HepG2 (cell line): ENCODE data around the gene KLRK1. TPM values are rescaled to one million over a fixed set of nuclear protein-coding genes. Genes with fewer than 3 reads are reported as not detected.

ENCODE experiments used
- IKZF5 ChIP-seq: IDR thresholded peaks from 2 replicates; pipeline ENCODE4 v1.6.1; 2018; ENCODE audit warnings: missing genetic modification reagents, mild to moderate bottlenecking, missing compliant biosample characterization
- KLF15 ChIP-seq: sonication (generic); formaldehyde crosslinking; IDR thresholded peaks from 2 replicates; pipeline ENCODE4 v1.8.1; 2023; ENCODE audit warnings: borderline replicate concordance, mild to moderate bottlenecking, inconsistent platforms, missing genetic modification reagents, mixed read lengths
- MYNN ChIP-seq: sonication (generic); formaldehyde crosslinking; IDR thresholded peaks from 2 replicates; pipeline ENCODE4 v1.4.0; 2020; ENCODE audit warnings: mild to moderate bottlenecking, low read depth, missing genetic modification reagents
- NFE2 ChIP-seq: sonication (generic); formaldehyde crosslinking; IDR thresholded peaks from 2 replicates; pipeline ENCODE4 v1.4.0; 2020; ENCODE audit warnings: missing genetic modification reagents
- POLR2AphosphoS5 ChIP-seq: IDR thresholded peaks from 2 replicates; pipeline ENCODE4 v1.6.1; 2012; ENCODE audit warnings: low read depth, low read length
- RFXANK ChIP-seq: IDR thresholded peaks from 2 replicates; pipeline ENCODE4 v1.6.1; 2016
- SNAI1 ChIP-seq: sonication (generic); formaldehyde crosslinking; IDR thresholded peaks from 2 replicates; pipeline ENCODE4 v1.5.0; 2020; ENCODE audit warnings: mild to moderate bottlenecking, missing genetic modification reagents, borderline replicate concordance
- SP140L ChIP-seq: sonication (generic); formaldehyde crosslinking; IDR thresholded peaks from 2 replicates; pipeline ENCODE4 v1.4.0; 2020; ENCODE audit warnings: missing genetic modification reagents, borderline replicate concordance
- TARDBP ChIP-seq: sonication (generic); formaldehyde crosslinking; IDR thresholded peaks from 2 replicates; pipeline ENCODE4 v1.8.0; 2022; ENCODE audit warnings: mild to moderate bottlenecking, missing genetic modification reagents
- U2AF1 ChIP-seq: fragments of 200-400 bp; formaldehyde crosslinking; optimal IDR thresholded peaks from 2 replicates; pipeline ENCODE3; 2017; ENCODE audit warnings: mild to moderate bottlenecking, low read depth, low read length
- ZFP41 ChIP-seq: sonication (generic); formaldehyde crosslinking; IDR thresholded peaks from 2 replicates; pipeline ENCODE4 v1.4.0; 2020; ENCODE audit warnings: mild to moderate bottlenecking, missing genetic modification reagents, borderline replicate concordance
- ZNF17 ChIP-seq: sonication (generic); formaldehyde crosslinking; IDR thresholded peaks from 2 replicates; pipeline ENCODE4 v1.5.0; 2020; ENCODE audit warnings: mild to moderate bottlenecking, missing genetic modification reagents
- ZNF207 ChIP-seq: fragments of 450-650 bp; IDR thresholded peaks from 2 replicates; pipeline ENCODE4 v1.6.1; 2016; ENCODE audit warnings: antibody characterized with exemption, borderline replicate concordance
- ZNF256 ChIP-seq: sonication (generic); formaldehyde crosslinking; conservative IDR thresholded peaks from 2 replicates; pipeline ENCODE4 v1.4.0; 2020; ENCODE audit warnings: missing genetic modification reagents
- ZNF264 ChIP-seq: sonication (generic); formaldehyde crosslinking; IDR thresholded peaks from 2 replicates; pipeline ENCODE4 v1.4.0; 2020; ENCODE audit warnings: missing genetic modification reagents
- ZNF484 ChIP-seq: sonication (generic); formaldehyde crosslinking; IDR thresholded peaks from 2 replicates; pipeline ENCODE4 v1.5.1; 2020; ENCODE audit warnings: mild to moderate bottlenecking, low read depth, missing genetic modification reagents, borderline replicate concordance
- ZNF609 ChIP-seq: sonication (generic); formaldehyde crosslinking; IDR thresholded peaks from 2 replicates; pipeline ENCODE4 v1.4.0; 2020; ENCODE audit warnings: mild to moderate bottlenecking, missing genetic modification reagents, borderline replicate concordance
- polyA plus RNA-seq, 8 experiments: library from polyadenylated mRNA; depleted of rRNA in 3 of 8; stranded (reverse) in 7 of 8; unstranded in 1 of 8; fragments of >200 nt; fragmentation: Illumina TruSeq in 4 of 8; extraction: Trizol in 4 of 8; gene quantifications; 2 replicates each; pipeline versions ENCODE4 v1.2.1 to v1.2.3, GENCODE V29; 2011 to 2016; ENCODE audit warnings: low read depth in 4 of 8, missing spikeins in 1 of 8, mixed read lengths in 1 of 8; ENCODE audit not compliant: insufficient read depth in 1 of 8
- total RNA-seq, 5 experiments: library from RNA; depleted of rRNA; stranded (reverse); fragments of >200 nt; fragmentation: Illumina TruSeq; extraction: Trizol; gene quantifications; 2 replicates each; pipeline ENCODE4 v1.2.3, GENCODE V29; 2016; ENCODE audit warnings: low read depth in 1 of 5
- TF ChIP-seq, protein P1 (sequence below): sonication (generic); formaldehyde crosslinking; IDR thresholded peaks from 2 replicates; pipeline ENCODE4 v1.4.0; 2020; ENCODE audit warnings: missing genetic modification reagents

The KLRK1 gene
- total and polyA plus RNA-seq, 2 of the 13 experiments (the other 11 are each of a cell fraction or from before 2014, with no cell fraction given) = not detected

- TF ChIP-seq, protein P1, sequence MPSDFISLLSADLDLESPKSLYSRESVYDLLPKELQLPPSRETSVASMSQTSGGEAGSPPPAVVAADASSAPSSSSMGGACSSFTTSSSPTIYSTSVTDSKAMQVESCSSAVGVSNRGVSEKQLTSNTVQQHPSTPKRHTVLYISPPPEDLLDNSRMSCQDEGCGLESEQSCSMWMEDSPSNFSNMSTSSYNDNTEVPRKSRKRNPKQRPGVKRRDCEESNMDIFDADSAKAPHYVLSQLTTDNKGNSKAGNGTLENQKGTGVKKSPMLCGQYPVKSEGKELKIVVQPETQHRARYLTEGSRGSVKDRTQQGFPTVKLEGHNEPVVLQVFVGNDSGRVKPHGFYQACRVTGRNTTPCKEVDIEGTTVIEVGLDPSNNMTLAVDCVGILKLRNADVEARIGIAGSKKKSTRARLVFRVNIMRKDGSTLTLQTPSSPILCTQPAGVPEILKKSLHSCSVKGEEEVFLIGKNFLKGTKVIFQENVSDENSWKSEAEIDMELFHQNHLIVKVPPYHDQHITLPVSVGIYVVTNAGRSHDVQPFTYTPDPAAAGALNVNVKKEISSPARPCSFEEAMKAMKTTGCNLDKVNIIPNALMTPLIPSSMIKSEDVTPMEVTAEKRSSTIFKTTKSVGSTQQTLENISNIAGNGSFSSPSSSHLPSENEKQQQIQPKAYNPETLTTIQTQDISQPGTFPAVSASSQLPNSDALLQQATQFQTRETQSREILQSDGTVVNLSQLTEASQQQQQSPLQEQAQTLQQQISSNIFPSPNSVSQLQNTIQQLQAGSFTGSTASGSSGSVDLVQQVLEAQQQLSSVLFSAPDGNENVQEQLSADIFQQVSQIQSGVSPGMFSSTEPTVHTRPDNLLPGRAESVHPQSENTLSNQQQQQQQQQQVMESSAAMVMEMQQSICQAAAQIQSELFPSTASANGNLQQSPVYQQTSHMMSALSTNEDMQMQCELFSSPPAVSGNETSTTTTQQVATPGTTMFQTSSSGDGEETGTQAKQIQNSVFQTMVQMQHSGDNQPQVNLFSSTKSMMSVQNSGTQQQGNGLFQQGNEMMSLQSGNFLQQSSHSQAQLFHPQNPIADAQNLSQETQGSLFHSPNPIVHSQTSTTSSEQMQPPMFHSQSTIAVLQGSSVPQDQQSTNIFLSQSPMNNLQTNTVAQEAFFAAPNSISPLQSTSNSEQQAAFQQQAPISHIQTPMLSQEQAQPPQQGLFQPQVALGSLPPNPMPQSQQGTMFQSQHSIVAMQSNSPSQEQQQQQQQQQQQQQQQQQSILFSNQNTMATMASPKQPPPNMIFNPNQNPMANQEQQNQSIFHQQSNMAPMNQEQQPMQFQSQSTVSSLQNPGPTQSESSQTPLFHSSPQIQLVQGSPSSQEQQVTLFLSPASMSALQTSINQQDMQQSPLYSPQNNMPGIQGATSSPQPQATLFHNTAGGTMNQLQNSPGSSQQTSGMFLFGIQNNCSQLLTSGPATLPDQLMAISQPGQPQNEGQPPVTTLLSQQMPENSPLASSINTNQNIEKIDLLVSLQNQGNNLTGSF (CRISPR knock-in tag) = no peak
- TF ChIP-seq ZNF17 (CRISPR knock-in tag) (no peak), ZNF264 (CRISPR knock-in tag) (no peak), POLR2AphosphoS5 (no peak), KLF15 (CRISPR knock-in tag) (no peak), ZFP41 (CRISPR knock-in tag) (no peak), ZNF484 (CRISPR knock-in tag) (no peak), IKZF5 (CRISPR knock-in tag) (no peak), TARDBP (CRISPR knock-in tag) (0 out of 2 replicates have a peak, but pooled peaks have one; percentile 6), SNAI1 (CRISPR knock-in tag) (no peak), MYNN (CRISPR knock-in tag) (no peak), RFXANK (CRISPR knock-in tag) (no peak), NFE2 (CRISPR knock-in tag) (no peak), SP140L (CRISPR knock-in tag) (no peak), ZNF609 (CRISPR knock-in tag) (no peak), U2AF1 (no peak), ZNF256 (CRISPR knock-in tag) (peak; percentile 59; the same call in 1 of the 2 replicates), ZNF207 (no peak)
These were observed 25.7 kb downstream of the KLRK1 start (continued) for GRCh38 chr12:10363914-10364814.
